ENCODE data around the gene PGA3.
"Not testable (repeated sequence)": the region's sequence is repeated elsewhere in the genome, so short reads cannot be mapped to it uniquely, and the experiment has no call there.

The PGA3 gene

GRCh38 chr11:61172356-61172755 is 31.0 kb upstream of the PGA3 start:
- no peak for DNase-seq

GRCh38 chr11:61172888-61173287 is 30.4 kb upstream of the PGA3 start:
- DNase-seq, result no peak

- no peak for DNase-seq
Measured at GRCh38 chr11:61173456-61173855, 29.9 kb upstream of the PGA3 start.

- DNase-seq, result no peak
Measured at GRCh38 chr11:61174273-61174672, 29.0 kb upstream of the PGA3 start.

- DNase-seq, result no peak
Measured at GRCh38 chr11:61174949-61175348, 28.4 kb upstream of the PGA3 start.

GRCh38 chr11:61176446-61176845 is 26.9 kb upstream of the PGA3 start:
- no peak for DNase-seq

- DNase-seq, result not testable (repeated sequence)
Measured at GRCh38 chr11:61180205-61180604, 23.1 kb upstream of the PGA3 start.

GRCh38 chr11:61181489-61181888 is 21.8 kb upstream of the PGA3 start:
- DNase-seq, result no peak

GRCh38 chr11:61183645-61184044 is 19.7 kb upstream of the PGA3 start:
- DNase-seq, result no peak

- no peak for DNase-seq
Measured at GRCh38 chr11:61186504-61186903, 16.8 kb upstream of the PGA3 start.

GRCh38 chr11:61187505-61188130 is 15.7 kb upstream of the PGA3 start:
- peak; percentile 77 to 83 for DNase-seq

- no peak for DNase-seq
Measured at GRCh38 chr11:61189933-61190332, 13.4 kb upstream of the PGA3 start.

- DNase-seq, result no peak
Measured at GRCh38 chr11:61193596-61193995, 9.7 kb upstream of the PGA3 start.

- DNase-seq, result no peak
Measured at GRCh38 chr11:61194169-61194671, 9.1 kb upstream of the PGA3 start.

GRCh38 chr11:61194981-61195695 is 8.2 kb upstream of the PGA3 start:
- DNase-seq, result no peak

- DNase-seq, result no peak
Measured at GRCh38 chr11:61195719-61196118, 7.6 kb upstream of the PGA3 start.

- DNase-seq, result no peak
Measured at GRCh38 chr11:61198361-61198760, 5.0 kb upstream of the PGA3 start.

- DNase-seq, result no peak
Measured at GRCh38 chr11:61198948-61199523, 4.3 kb upstream of the PGA3 start.

- DNase-seq, result no peak
Measured at GRCh38 chr11:61201476-61201875, 1.8 kb upstream of the PGA3 start.

- not testable (repeated sequence) for DNase-seq
Measured at GRCh38 chr11:61203873-61204272, 558 bp downstream of the PGA3 start.

GRCh38 chr11:61204502-61205059 is 1.3 kb downstream of the PGA3 start:
- DNase-seq, result not testable (repeated sequence)

- not testable (repeated sequence) for DNase-seq
Measured at GRCh38 chr11:61207636-61208310, 4.5 kb downstream of the PGA3 start.

GRCh38 chr11:61210629-61211028 is 7.3 kb downstream of the PGA3 start:
- DNase-seq, result not testable (repeated sequence)

Measured in CD4-positive, alpha-beta T cell treated with Interferon alpha-2 for 1 hour (primary cell).